Endothelial cell (in vitro differentiated cells): ENCODE data around the gene STARD4. TPM values are rescaled to one million over a fixed set of nuclear protein-coding genes. Genes with fewer than 3 reads are reported as not detected.

Source experiments
- DNase-seq: peaks from one replicate; pipeline ENCODE4 v3.0.0; 2021; ENCODE audit warnings: low spot score
- H3K27ac Mint-ChIP-seq: one replicate; pipeline ENCODE4 v1.8.0; 2021; ENCODE audit warnings: mixed read lengths, inconsistent platforms; ENCODE audit not compliant: unreplicated experiment
- H3K27me3 Mint-ChIP-seq: one replicate; pipeline ENCODE4 v1.8.0; 2021; ENCODE audit warnings: mild to moderate bottlenecking, moderate library complexity, mixed read lengths, inconsistent platforms; ENCODE audit not compliant: unreplicated experiment
- H3K36me3 Mint-ChIP-seq: one replicate; pipeline ENCODE4 v1.8.0; 2021; ENCODE audit warnings: mild to moderate bottlenecking, low read depth, mixed read lengths, inconsistent platforms; ENCODE audit not compliant: unreplicated experiment
- H3K4me1 Mint-ChIP-seq: one replicate; pipeline ENCODE4 v1.8.0; 2021; ENCODE audit warnings: mild to moderate bottlenecking, mixed read lengths, inconsistent platforms; ENCODE audit not compliant: unreplicated experiment
- H3K4me3 Mint-ChIP-seq: one replicate; pipeline ENCODE4 v1.8.0; 2021; ENCODE audit warnings: mild to moderate bottlenecking, mixed read lengths, inconsistent platforms; ENCODE audit not compliant: unreplicated experiment
- H3K9me3 Mint-ChIP-seq: one replicate; pipeline ENCODE4 v1.8.0; 2021; ENCODE audit warnings: mixed read lengths, inconsistent platforms; ENCODE audit not compliant: unreplicated experiment
- long read RNA-seq: library from polyadenylated mRNA; unstranded; transcript quantifications from one replicate; pipeline ENCODE4 v2.0.0, GENCODE V29; 2020; ENCODE audit not compliant: unreplicated experiment
- total RNA-seq: library from RNA; stranded (reverse); fragmentation: NEBNext Ultra II Directional; extraction: Animal tissue kit (Norgen Biotek cat#: 25700); gene quantifications from one replicate; pipeline ENCODE4 v1.2.1, GENCODE V29; 2021; ENCODE audit not compliant: unreplicated experiment
- TF ChIP-seq, protein P1 (sequence below): fragments of 200-600 bp; sonication (generic); IDR thresholded peaks from one replicate; pipeline ENCODE4 v1.5.0; 2021; ENCODE audit warnings: antibody characterized with exemption; ENCODE audit not compliant: unreplicated experiment

Gene STARD4, protein sequence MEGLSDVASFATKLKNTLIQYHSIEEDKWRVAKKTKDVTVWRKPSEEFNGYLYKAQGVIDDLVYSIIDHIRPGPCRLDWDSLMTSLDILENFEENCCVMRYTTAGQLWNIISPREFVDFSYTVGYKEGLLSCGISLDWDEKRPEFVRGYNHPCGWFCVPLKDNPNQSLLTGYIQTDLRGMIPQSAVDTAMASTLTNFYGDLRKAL
- 39.5 TPM for total RNA-seq
- long read RNA-seq, full-length matches to known transcripts = 8 of 13 reads
- long read RNA-seq, partial matches to known transcripts = 1 of 13 reads
- long read RNA-seq, other reads (novel, unspliced or antisense) = 4 of 13 reads

DNA sequence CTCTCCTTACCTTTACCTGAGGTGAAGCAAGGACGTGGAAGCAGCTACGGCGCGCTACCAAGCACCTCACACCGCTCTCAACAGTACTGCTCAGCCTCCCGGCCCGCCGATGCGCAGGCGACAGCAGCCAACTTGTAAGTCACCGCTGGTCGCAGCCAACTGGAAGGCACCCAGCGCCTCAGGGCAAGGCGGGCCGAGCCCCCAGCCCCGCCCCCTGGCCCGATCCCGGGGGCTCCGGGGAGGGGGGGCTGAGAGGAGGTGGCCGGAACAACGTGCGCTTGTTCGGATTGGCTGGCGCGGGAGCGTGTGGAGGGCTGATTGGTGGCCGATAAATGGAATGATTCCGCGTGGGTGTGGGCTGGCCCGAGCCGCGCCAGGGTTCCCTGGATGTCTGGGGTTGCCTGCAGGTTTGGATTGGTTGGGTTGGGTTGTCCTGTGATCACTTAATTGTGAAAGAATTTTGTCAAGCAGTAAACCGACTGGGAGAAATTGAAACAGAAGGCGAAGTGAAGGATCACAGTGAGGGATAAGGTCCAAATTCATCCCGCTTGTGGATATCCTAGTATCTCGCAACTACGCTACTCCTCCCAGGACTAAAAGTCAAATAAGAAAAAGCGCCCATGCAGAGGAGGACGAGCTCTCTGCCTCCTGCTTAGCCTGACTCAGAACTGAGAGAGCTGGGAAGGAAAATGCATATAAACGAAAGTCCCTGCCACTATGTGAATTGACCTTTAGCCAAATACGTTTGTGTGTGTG is at the start of gene STARD4:
TSS of gene STARD4 (minus strand) at position 161 of the 756 bp plus-strand sequence. CDS start 5,102 bp downstream, outside the sequence.
- peak within 1 kb of the TSS; percentile 88 for H3K4me3 Mint-ChIP-seq
- peak within 1 kb of the TSS; percentile 85 for H3K27ac Mint-ChIP-seq
- H3K9me3 Mint-ChIP-seq = no peaks in the 10 kb centered on the region
- H3K4me1 Mint-ChIP-seq = peaks cover 36% of the 10 kb centered on the region
- TF ChIP-seq, protein P1, sequence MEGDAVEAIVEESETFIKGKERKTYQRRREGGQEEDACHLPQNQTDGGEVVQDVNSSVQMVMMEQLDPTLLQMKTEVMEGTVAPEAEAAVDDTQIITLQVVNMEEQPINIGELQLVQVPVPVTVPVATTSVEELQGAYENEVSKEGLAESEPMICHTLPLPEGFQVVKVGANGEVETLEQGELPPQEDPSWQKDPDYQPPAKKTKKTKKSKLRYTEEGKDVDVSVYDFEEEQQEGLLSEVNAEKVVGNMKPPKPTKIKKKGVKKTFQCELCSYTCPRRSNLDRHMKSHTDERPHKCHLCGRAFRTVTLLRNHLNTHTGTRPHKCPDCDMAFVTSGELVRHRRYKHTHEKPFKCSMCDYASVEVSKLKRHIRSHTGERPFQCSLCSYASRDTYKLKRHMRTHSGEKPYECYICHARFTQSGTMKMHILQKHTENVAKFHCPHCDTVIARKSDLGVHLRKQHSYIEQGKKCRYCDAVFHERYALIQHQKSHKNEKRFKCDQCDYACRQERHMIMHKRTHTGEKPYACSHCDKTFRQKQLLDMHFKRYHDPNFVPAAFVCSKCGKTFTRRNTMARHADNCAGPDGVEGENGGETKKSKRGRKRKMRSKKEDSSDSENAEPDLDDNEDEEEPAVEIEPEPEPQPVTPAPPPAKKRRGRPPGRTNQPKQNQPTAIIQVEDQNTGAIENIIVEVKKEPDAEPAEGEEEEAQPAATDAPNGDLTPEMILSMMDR = no peak
- H3K36me3 Mint-ChIP-seq = no peaks in the 10 kb centered on the region
- H3K27me3 Mint-ChIP-seq = peaks cover 2% of the 10 kb centered on the region
- peak; percentile 97 for DNase-seq

DNA sequence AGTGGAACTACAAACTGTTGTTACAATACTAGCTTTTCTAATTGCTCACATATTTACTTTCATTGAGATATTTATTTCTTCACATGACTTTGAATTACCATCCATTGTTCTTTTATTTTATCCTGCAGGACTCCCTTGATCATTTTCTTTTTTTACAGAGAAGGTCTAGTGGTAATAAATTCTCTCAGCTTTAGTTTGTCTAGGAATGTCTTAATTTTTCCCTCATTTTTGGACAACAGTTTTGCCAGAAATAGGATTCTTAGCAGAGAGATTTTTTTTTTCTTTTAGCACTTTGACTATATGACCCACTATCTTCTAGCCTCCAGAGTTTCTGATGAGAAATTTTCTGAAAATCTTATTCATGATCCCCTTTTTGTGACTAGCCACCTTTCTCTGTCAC is 47.3 kb upstream of the STARD4 start:
- no peak overlapping the region for H3K4me3 Mint-ChIP-seq
- no peak for DNase-seq
- H3K36me3 Mint-ChIP-seq = no peaks in the 10 kb centered on the region
- TF ChIP-seq, protein P1 = no peak
- H3K27me3 Mint-ChIP-seq = peaks cover 4% of the 10 kb centered on the region
- H3K4me1 Mint-ChIP-seq = peaks cover 36% of the 10 kb centered on the region
- peaks cover 12% of the 10 kb centered on the region for H3K9me3 Mint-ChIP-seq
- no peak overlapping the region for H3K27ac Mint-ChIP-seq

DNA sequence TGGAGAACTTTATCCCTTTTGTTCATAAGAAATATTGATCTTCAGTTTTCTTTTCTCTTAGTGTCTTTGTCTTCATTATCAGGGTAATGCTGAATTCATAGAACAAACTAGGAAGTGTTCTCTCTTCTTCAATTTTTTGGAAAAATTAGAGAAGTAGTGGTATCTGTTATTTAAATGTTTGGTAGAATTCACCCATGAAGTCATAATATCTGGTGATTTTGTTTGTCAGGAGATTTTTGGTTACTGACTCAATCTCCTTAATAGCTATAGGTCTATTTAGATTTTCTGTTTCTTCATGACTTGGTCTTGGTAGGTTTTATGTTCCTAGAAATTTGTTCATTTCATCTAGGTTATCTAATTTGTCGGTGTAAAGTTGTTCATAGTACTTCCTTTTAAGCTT is 45.4 kb upstream of the STARD4 start:
- no peak overlapping the region for H3K27ac Mint-ChIP-seq
- peaks cover 8% of the 10 kb centered on the region for H3K27me3 Mint-ChIP-seq
- TF ChIP-seq, protein P1 = no peak
- peaks cover 37% of the 10 kb centered on the region for H3K4me1 Mint-ChIP-seq
- no peak for DNase-seq
- H3K9me3 Mint-ChIP-seq = peaks cover 12% of the 10 kb centered on the region
- no peak overlapping the region for H3K4me3 Mint-ChIP-seq
- no peaks in the 10 kb centered on the region for H3K36me3 Mint-ChIP-seq

DNA sequence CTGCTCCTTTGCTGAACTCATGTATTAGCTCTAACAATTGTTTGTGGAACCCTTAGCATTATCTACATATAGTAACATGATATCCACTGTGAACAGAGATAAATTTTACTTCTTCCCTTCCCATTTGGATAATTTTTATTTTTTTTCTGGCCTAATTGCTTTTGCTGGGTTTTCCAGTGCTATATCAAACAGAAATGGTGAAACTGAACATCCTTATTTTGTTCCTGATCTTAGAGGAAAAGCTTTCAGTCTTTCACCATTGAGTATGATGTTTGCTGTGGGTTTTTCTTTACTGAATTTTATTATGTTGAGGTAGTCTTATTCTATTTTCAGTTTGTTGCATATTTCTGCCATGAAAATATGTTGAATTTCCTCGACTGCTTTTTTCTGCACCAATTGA is 44.8 kb upstream of the STARD4 start:
- peaks cover 12% of the 10 kb centered on the region for H3K9me3 Mint-ChIP-seq
- H3K27me3 Mint-ChIP-seq = peaks cover 8% of the 10 kb centered on the region
- no peak for DNase-seq
- no peaks in the 10 kb centered on the region for H3K36me3 Mint-ChIP-seq
- H3K4me3 Mint-ChIP-seq = no peak overlapping the region
- H3K4me1 Mint-ChIP-seq = peaks cover 37% of the 10 kb centered on the region
- H3K27ac Mint-ChIP-seq = no peak overlapping the region
- TF ChIP-seq, protein P1 = no peak

DNA sequence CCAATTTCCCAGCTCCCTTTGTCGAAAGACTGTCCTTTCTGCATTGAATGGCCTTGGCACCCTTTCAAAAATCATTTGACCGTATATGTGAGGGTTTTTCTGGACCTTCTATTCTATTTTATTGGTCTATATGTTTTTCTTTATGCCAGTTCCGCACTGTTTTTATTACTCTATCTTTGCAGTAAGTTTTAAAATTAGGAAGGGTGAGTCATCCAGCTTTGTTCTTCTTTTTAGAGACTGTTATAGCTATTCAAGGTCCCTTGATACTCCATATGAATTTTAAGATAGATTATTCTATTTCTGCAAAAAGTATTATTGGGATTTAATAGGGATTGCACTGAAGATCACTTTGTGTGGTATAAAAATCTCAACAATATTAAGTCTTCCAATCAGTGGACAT is 44.2 kb upstream of the STARD4 start:
- H3K9me3 Mint-ChIP-seq = peaks cover 12% of the 10 kb centered on the region
- H3K27ac Mint-ChIP-seq = no peak overlapping the region
- H3K4me3 Mint-ChIP-seq = no peak overlapping the region
- H3K4me1 Mint-ChIP-seq = peaks cover 40% of the 10 kb centered on the region
- no peak for DNase-seq
- peaks cover 8% of the 10 kb centered on the region for H3K27me3 Mint-ChIP-seq
- TF ChIP-seq, protein P1 = no peak
- H3K36me3 Mint-ChIP-seq = no peaks in the 10 kb centered on the region
